HEK293 (cell line): Measurements from ENCODE around the gene CPXM2.

ENCODE experiments used
- ATF2 ChIP-seq: fragments of 450-650 bp; formaldehyde crosslinking; IDR thresholded peaks from 2 replicates; pipeline ENCODE4 v1.5.1; 2016; ENCODE audit warnings: missing biosample characterization, missing genetic modification characterization, low read depth
- PRDM1 ChIP-seq: fragments of 450-650 bp; formaldehyde crosslinking; IDR thresholded peaks from 2 replicates; pipeline ENCODE4; 2016; ENCODE audit warnings: missing biosample characterization, missing genetic modification characterization
- SALL2 ChIP-seq: fragments of 450-650 bp; formaldehyde crosslinking; IDR thresholded peaks from 2 replicates; pipeline ENCODE4 v1.5.0; 2017; ENCODE audit warnings: missing biosample characterization, mild to moderate bottlenecking, missing genetic modification characterization, borderline replicate concordance
- SETDB1 ChIP-seq: IDR thresholded peaks from one replicate; pipeline ENCODE4 v1.6.1; 2017; ENCODE audit warnings: mild to moderate bottlenecking, low read length, moderate library complexity, mixed read lengths; ENCODE audit not compliant: insufficient read length
- TCF7L2 ChIP-seq: IDR thresholded peaks from 2 replicates; pipeline ENCODE4 v1.6.1; 2011; ENCODE audit warnings: low read depth, mild to moderate bottlenecking, inconsistent platforms, low read length, moderate library complexity, borderline replicate concordance
- WT1 ChIP-seq: fragments of 450-650 bp; formaldehyde crosslinking; IDR thresholded peaks from 2 replicates; pipeline ENCODE4 v1.5.1; 2016; ENCODE audit warnings: missing biosample characterization, missing genetic modification characterization
- ZNF24 ChIP-seq: fragments of 450-650 bp; formaldehyde crosslinking; IDR thresholded peaks from 2 replicates; pipeline ENCODE4 v1.5.1; 2016; ENCODE audit warnings: missing biosample characterization, missing genetic modification characterization
- ZNF248 ChIP-seq: fragments of 450-650 bp; formaldehyde crosslinking; IDR thresholded peaks from 2 replicates; pipeline ENCODE4 v1.5.1; 2017; ENCODE audit warnings: missing biosample characterization, missing genetic modification characterization
- ZNF266 ChIP-seq: fragments of 450-650 bp; formaldehyde crosslinking; IDR thresholded peaks from 2 replicates; pipeline ENCODE4 v1.5.1; 2016; ENCODE audit warnings: missing biosample characterization, missing genetic modification characterization, low read depth
- ZNF670 ChIP-seq: fragments of 450-650 bp; formaldehyde crosslinking; IDR thresholded peaks from 2 replicates; pipeline ENCODE4 v1.5.1; 2016; ENCODE audit warnings: missing biosample characterization, missing genetic modification characterization, low read depth
- ZNF707 ChIP-seq: fragments of 450-650 bp; formaldehyde crosslinking; IDR thresholded peaks from 2 replicates; pipeline ENCODE4 v1.5.1; 2016; ENCODE audit warnings: missing biosample characterization, missing genetic modification characterization
- TF ChIP-seq, protein P1 (sequence below): fragments of 450-650 bp; formaldehyde crosslinking; IDR thresholded peaks from 2 replicates; pipeline ENCODE4 v1.5.1; 2016; ENCODE audit warnings: missing biosample characterization, missing genetic modification characterization

DNA sequence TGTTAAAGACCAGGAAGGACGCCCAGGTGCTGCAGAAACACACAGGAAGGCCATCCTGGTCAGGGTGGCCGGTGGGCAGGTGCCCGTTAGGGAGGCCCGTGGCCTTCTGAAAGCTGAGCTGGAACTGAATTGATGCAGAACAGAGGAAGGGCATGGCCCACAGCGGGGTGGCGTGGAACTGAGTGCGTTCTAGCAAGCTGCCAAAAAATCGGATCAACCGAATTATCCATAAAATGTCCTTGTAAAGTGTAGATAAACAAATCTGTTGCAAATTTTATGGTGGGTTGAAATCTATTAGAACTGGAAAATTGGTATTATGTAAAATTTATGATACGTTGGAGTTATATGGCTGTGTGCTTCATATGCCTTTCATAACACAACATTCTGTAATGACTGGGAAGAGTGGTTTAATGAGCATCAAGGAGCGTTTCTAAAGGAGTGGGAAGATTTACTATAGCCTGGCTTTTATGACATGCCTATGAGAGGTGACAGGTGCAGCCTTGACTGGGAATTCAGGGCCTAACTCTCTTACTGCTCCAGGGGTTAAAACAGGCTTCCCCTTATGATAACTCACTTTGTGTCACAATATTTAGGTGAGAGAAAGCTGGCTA is 117.4 kb downstream of the CPXM2 start:
- TF ChIP-seq ATF2 (tag by site-specific recombination) (no peak), ZNF248 (tag by site-specific recombination) (no peak), PRDM1 (no peak), TCF7L2 (no peak), ZNF670 (tag by site-specific recombination) (no peak), WT1 (tag by site-specific recombination) (no peak), SETDB1 (no peak), ZNF266 (tag by site-specific recombination) (no peak), ZNF707 (tag by site-specific recombination) (no peak), SALL2 (no peak), ZNF24 (tag by site-specific recombination) (no peak)
- TF ChIP-seq, protein P1, sequence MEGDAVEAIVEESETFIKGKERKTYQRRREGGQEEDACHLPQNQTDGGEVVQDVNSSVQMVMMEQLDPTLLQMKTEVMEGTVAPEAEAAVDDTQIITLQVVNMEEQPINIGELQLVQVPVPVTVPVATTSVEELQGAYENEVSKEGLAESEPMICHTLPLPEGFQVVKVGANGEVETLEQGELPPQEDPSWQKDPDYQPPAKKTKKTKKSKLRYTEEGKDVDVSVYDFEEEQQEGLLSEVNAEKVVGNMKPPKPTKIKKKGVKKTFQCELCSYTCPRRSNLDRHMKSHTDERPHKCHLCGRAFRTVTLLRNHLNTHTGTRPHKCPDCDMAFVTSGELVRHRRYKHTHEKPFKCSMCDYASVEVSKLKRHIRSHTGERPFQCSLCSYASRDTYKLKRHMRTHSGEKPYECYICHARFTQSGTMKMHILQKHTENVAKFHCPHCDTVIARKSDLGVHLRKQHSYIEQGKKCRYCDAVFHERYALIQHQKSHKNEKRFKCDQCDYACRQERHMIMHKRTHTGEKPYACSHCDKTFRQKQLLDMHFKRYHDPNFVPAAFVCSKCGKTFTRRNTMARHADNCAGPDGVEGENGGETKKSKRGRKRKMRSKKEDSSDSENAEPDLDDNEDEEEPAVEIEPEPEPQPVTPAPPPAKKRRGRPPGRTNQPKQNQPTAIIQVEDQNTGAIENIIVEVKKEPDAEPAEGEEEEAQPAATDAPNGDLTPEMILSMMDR (tag by site-specific recombination): no peak
